HepG2 (cell line): ENCODE results near the gene HSPA1L.

Source experiments
- CTCF ChIP-seq: sonication (generic); formaldehyde crosslinking; IDR thresholded peaks from 2 replicates; pipeline ENCODE4 v1.5.0; 2020; ENCODE audit warnings: mild to moderate bottlenecking, missing genetic modification reagents, moderate library complexity
- POLR2AphosphoS2 ChIP-seq: IDR thresholded peaks from 2 replicates; pipeline ENCODE4 v1.6.1; 2011; ENCODE audit warnings: low read depth, low read length, improper control_type of control experiment
- ZNF556 ChIP-seq: sonication (generic); formaldehyde crosslinking; IDR thresholded peaks from 2 replicates; pipeline ENCODE4 v1.4.0; 2020; ENCODE audit warnings: mild to moderate bottlenecking, missing genetic modification reagents, borderline replicate concordance
- ZNF629 ChIP-seq: sonication (generic); formaldehyde crosslinking; conservative IDR thresholded peaks from 2 replicates; pipeline ENCODE4 v1.5.0; 2020; ENCODE audit warnings: missing genetic modification reagents

GRCh38 chr6:31794866-31795615 lies 20.0 kb downstream of the HSPA1L start:
- TF ChIP-seq ZNF556 (CRISPR knock-in tag) (no peak; the same call in 1 of the 2 replicates), CTCF (CRISPR knock-in tag) (no peak), ZNF629 (CRISPR knock-in tag) (no peak), POLR2AphosphoS2 (no peak)
